Spleen (tissue), 11 donors: ENCODE results near the gene KCNJ4. TPM values are rescaled to one million over a fixed set of nuclear protein-coding genes. Genes with fewer than 3 reads are reported as not detected.

Source experiments
- DNase-seq: peaks from one replicate; pipeline ENCODE4 v3.0.0-alpha.2; 2020
- H3K27ac ChIP-seq, 8 donors: fragments of 200-600 bp; sonication (generic) in 7 of 8; 1 replicate in 4 of 8; 2 replicates in 4 of 8; pipeline versions ENCODE4 v1.5.0 to v1.8.0; 2016 to 2021; ENCODE audit warnings: inconsistent platforms in 4 of 8, mild to moderate bottlenecking in 4 of 8, moderate library complexity in 1 of 8
- H3K27me3 ChIP-seq, 7 donors: fragments of 200-600 bp; sonication (generic) in 6 of 7; replicated peaks in 1 of 7; 1 replicate in 4 of 7; 2 replicates in 3 of 7; pipeline versions ENCODE4 v1.5.0 to v1.8.0; 2016 to 2021; ENCODE audit warnings: inconsistent platforms in 3 of 7, mild to moderate bottlenecking in 1 of 7
- H3K36me3 ChIP-seq, 6 donors: fragments of 200-600 bp; sonication (generic) in 5 of 6; 1 replicate in 4 of 6; 2 replicates in 2 of 6; pipeline versions ENCODE4 v1.5.0 to v1.8.0; 2016 to 2021; ENCODE audit warnings: inconsistent platforms in 2 of 6
- H3K4me1 ChIP-seq, 6 donors: fragments of 200-600 bp; sonication (generic) in 5 of 6; 1 replicate in 3 of 6; 2 replicates in 3 of 6; pipeline versions ENCODE4 v1.5.0 to v1.8.0; 2016 to 2021; ENCODE audit warnings: inconsistent platforms in 3 of 6
- H3K4me3 ChIP-seq, 8 donors: fragments of 200-600 bp; sonication (generic) in 7 of 8; 1 replicate in 4 of 8; 2 replicates in 4 of 8; pipeline versions ENCODE4 v1.5.0 to v1.8.0; 2016 to 2021; ENCODE audit warnings: inconsistent platforms in 4 of 8, mild to moderate bottlenecking in 4 of 8, moderate library complexity in 2 of 8
- H3K9me3 ChIP-seq, 8 donors: fragments of 200-600 bp; sonication (generic) in 7 of 8; 1 replicate in 4 of 8; 2 replicates in 4 of 8; pipeline versions ENCODE4 v1.5.0 to v1.8.0; 2016 to 2021; ENCODE audit warnings: inconsistent platforms in 4 of 8
- POLR2A ChIP-seq, 3 donors: fragments of 450-650 bp; IDR thresholded peaks; one replicate each; pipeline ENCODE4 v1.5.1; 2017; ENCODE audit warnings: antibody characterized with exemption in 3 of 3, mild to moderate bottlenecking in 1 of 3
- POLR2AphosphoS5 ChIP-seq, 3 donors: sonication (generic); formaldehyde crosslinking; IDR thresholded peaks; one replicate each; pipeline ENCODE4 v1.5.1; 2017; ENCODE audit warnings: antibody characterized with exemption in 3 of 3
- WGBS, 5 donors: extraction: QIAGEN DNeasy Blood & Tissue Kit in 3 of 5; methylation state at CpG; one replicate each; pipeline versions ENCODE4 v1.1.5 to v1.1.7; 2013 to 2018; 5-methylcytosine and 5-hydroxymethylcytosine counted together
- intact Hi-C: fragments of 100-400 bp; cut with DNase I; formaldehyde crosslinking; loops from one replicate; pipeline ENCODE4 v1.15.0; 2023; ENCODE audit warnings: low total_unique reads
- polyA plus RNA-seq, 3 donors: library from polyadenylated mRNA; stranded (reverse); fragments of 200-250 nt; gene quantifications; one replicate each; pipeline ENCODE4 v1.2.1, GENCODE V29; 2013
- total RNA-seq, 7 donors: library from RNA; depleted of rRNA in 3 of 7; stranded (reverse); fragments of >200 nt in 3 of 7; fragmentation: NEBNext Ultra II Directional in 4 of 7; extraction: Animal tissue kit (Norgen Biotek cat#: 25700) in 4 of 7; gene quantifications; one replicate each; pipeline versions ENCODE4 v1.1.0 to v1.2.1, GENCODE V29; 2016 to 2021
- TF ChIP-seq, protein P1 (sequence below), 11 experiments: fragments of 200-600 bp in 7 of 11; fragments of 450-650 bp in 4 of 11; sonication (generic) in 4 of 11; IDR thresholded peaks in 8 of 11; conservative IDR thresholded peaks in 3 of 11; 1 replicate in 7 of 11; 2 replicates in 4 of 11; pipeline versions ENCODE4 v1.4.0 to v1.8.0; 2016 to 2021; ENCODE audit warnings: antibody characterized with exemption in 11 of 11, inconsistent platforms in 4 of 11, mild to moderate bottlenecking in 1 of 11
- donor health status: healthy with polysubstance abuse.
- donor health status: DM: no; HTN: no; CAD: no; lungs with moderate emphysema.
- donor health status: DM: no; HTN: no; CAD: no.
- donor health status: Bipolar disorder and iron deficiency.
- donor health status: healthy.
- donor health status: DM: no; HTN: no; CAD: no.
- donor health status: DM: yes; HTN: yes; CAD: no.

KCNJ4 gene
- total and polyA plus RNA-seq, 10 donors = not detected

DNA sequence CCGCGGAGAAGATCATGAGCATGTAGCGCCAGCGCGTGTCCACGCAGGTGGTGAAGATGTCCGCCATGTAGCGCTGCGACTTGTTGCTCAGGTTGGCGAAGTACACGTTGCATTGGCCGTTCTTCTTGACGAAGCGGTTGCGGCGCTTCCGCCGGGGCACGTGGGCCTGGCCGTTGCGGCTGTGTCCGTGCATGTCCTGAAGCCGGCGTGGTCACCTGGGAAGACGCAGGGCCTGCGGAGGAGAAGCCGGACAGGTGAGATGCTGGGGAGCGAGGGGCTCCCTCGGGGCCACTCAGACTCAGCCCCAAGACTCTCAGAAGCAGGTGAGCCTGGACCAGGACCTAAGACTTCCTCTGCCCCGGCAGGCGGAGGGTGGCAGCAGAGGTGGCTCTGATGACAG lies 27.1 kb downstream of the KCNJ4 start:
- Histone ChIP-seq H3K4me1 (no peaks in the 10 kb centered on the region), H3K4me3 (no peak overlapping the region), H3K9me3 (no peaks in the 10 kb centered on the region), H3K36me3 (no peaks in the 10 kb centered on the region), H3K27me3 (no peaks in the 10 kb centered on the region), H3K27ac (no peak overlapping the region)
- TF ChIP-seq POLR2AphosphoS5 (IDR thresholded peaks at IDR 0.05) (no peak), POLR2A (IDR thresholded peaks at IDR 0.05) (no peak)
- TF ChIP-seq, protein P1, sequence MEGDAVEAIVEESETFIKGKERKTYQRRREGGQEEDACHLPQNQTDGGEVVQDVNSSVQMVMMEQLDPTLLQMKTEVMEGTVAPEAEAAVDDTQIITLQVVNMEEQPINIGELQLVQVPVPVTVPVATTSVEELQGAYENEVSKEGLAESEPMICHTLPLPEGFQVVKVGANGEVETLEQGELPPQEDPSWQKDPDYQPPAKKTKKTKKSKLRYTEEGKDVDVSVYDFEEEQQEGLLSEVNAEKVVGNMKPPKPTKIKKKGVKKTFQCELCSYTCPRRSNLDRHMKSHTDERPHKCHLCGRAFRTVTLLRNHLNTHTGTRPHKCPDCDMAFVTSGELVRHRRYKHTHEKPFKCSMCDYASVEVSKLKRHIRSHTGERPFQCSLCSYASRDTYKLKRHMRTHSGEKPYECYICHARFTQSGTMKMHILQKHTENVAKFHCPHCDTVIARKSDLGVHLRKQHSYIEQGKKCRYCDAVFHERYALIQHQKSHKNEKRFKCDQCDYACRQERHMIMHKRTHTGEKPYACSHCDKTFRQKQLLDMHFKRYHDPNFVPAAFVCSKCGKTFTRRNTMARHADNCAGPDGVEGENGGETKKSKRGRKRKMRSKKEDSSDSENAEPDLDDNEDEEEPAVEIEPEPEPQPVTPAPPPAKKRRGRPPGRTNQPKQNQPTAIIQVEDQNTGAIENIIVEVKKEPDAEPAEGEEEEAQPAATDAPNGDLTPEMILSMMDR (IDR thresholded peaks at IDR 0.05 in 8 of 11, conservative IDR thresholded peaks at IDR 0.05 in 3 of 11) = no peak
- intact Hi-C loops = no loop called here
- DNase-seq = no peak
- 94 to 98% (median 96%) methylated on average over 26 to 31 of the region's 31 CpGs for WGBS, 5 donors

DNA sequence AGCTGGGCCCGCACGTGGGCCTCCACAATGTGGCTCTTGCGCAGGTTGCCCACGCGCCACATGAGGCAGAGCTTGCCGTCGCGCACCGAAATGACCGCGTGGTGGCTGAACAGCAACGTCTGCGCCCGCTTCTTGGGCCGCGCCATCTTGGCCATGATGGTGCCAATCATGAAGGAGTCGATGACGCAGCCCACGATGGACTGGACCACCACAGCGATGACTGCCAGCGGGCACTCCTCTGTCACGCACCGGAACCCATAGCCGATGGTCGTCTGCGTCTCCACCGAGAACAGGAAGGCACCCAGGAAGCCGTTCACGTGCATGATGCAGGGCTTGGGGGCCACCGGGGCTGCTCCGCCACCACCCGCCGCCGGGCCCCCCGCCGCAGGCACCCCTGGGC lies 27.5 kb downstream of the KCNJ4 start:
- Histone ChIP-seq H3K9me3 (no peaks in the 10 kb centered on the region), H3K36me3 (no peaks in the 10 kb centered on the region), H3K4me1 (no peaks in the 10 kb centered on the region), H3K4me3 (no peak overlapping the region), H3K27me3 (peaks cover 0 to 4% (median 0%) of the 10 kb centered on the region in 7 donors), H3K27ac (no peak overlapping the region)
- TF ChIP-seq, protein P1 (IDR thresholded peaks at IDR 0.05 in 8 of 11, conservative IDR thresholded peaks at IDR 0.05 in 3 of 11) = no peak
- TF ChIP-seq POLR2A (IDR thresholded peaks at IDR 0.05) (no peak), POLR2AphosphoS5 (IDR thresholded peaks at IDR 0.05) (no peak)
- 93 to 98% (median 95%) methylated on average over 25 to 36 of the region's 36 CpGs for WGBS, 5 donors
- DNase-seq = no peak
- intact Hi-C loops = no loop called here

DNA sequence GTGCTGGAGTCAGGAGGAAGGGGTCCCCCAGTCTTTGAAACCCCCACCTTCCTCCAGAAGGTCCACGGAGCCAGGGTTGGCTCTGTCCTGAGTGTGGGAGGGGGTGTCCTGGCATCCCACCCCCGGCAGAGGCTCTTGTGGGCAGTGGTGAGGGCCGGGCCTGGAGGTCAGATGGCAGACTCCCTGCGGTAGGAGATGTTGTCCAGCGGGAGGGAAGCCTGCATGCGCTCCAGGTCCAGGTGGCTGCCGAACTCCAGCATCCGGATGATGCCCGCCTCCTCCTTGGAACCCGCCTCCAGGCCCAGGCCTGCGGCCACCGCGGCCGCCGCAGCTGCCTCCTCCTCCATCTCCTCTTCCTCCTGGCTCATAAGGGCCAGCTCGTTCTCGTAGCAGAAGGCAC lies 28.4 kb downstream of the KCNJ4 start:
- 79 to 93% (median 86%) methylated on average over 9 to 17 of the region's 17 CpGs for WGBS, 5 donors
- H3K27ac ChIP-seq = no peak overlapping the region
- peaks cover 0 to 6% (median 0%) of the 10 kb centered on the region in 7 donors for H3K27me3 ChIP-seq
- no peaks in the 10 kb centered on the region for H3K9me3 ChIP-seq
- intact Hi-C loops = no loop called here
- no peak overlapping the region for H3K4me3 ChIP-seq
- no peaks in the 10 kb centered on the region for H3K4me1 ChIP-seq
- no peak for DNase-seq
- TF ChIP-seq POLR2A (IDR thresholded peaks at IDR 0.05) (no peak), POLR2AphosphoS5 (IDR thresholded peaks at IDR 0.05) (no peak)
- TF ChIP-seq, protein P1 (IDR thresholded peaks at IDR 0.05 in 8 of 11, conservative IDR thresholded peaks at IDR 0.05 in 3 of 11) = no peak
- no peaks in the 10 kb centered on the region for H3K36me3 ChIP-seq

DNA sequence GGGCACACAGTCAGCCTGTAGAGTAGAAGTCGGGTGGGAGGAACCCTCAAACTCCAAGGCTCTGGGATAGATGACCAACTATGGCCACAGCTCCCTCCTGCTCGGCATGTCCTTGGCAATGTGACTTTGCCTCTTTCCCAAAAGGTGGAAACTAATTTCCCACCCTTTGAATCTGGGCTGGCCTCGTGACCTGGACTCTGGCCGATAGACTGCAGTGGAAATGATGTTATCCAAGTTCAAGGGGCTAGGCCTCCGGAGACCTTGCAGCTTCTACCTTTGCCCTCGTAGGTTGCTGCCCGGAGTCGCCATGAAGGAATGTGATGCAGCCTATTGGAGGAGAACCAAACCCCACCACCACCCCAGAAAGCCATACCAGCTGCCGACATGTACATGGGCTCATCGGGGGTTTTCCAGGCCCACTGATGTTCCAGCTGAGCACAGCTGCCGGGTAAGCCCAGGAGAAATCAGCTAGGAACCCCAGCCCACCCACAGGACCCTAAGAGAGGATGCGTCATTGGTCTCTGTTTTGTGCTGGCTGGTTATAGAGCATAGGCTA lies 30.4 kb downstream of the KCNJ4 start:
- Histone ChIP-seq H3K4me1 (no peaks in the 10 kb centered on the region), H3K4me3 (no peak overlapping the region), H3K27me3 (peaks cover 0 to 6% (median 0%) of the 10 kb centered on the region in 7 donors), H3K9me3 (no peaks in the 10 kb centered on the region), H3K27ac (no peak overlapping the region), H3K36me3 (no peaks in the 10 kb centered on the region)
- TF ChIP-seq, protein P1 (IDR thresholded peaks at IDR 0.05 in 8 of 11, conservative IDR thresholded peaks at IDR 0.05 in 3 of 11) = no peak
- TF ChIP-seq POLR2AphosphoS5 (IDR thresholded peaks at IDR 0.05) (no peak), POLR2A (IDR thresholded peaks at IDR 0.05) (no peak)
- 78 to 92% (median 88%) methylated on average over 7 to 12 of the region's 12 CpGs for WGBS, 5 donors
- DNase-seq = no peak
- intact Hi-C loops = no loop called here
